GM12801 (cell line): Measurements from ENCODE around the gene KIF19.

Experiments
- TF ChIP-seq, protein P1 (sequence below): IDR thresholded peaks from one replicate; pipeline ENCODE4 v1.5.1; 2011; ENCODE audit warnings: control low read depth; ENCODE audit not compliant: insufficient read length; ENCODE audit errors: extremely low read depth

The KIF19 gene

DNA sequence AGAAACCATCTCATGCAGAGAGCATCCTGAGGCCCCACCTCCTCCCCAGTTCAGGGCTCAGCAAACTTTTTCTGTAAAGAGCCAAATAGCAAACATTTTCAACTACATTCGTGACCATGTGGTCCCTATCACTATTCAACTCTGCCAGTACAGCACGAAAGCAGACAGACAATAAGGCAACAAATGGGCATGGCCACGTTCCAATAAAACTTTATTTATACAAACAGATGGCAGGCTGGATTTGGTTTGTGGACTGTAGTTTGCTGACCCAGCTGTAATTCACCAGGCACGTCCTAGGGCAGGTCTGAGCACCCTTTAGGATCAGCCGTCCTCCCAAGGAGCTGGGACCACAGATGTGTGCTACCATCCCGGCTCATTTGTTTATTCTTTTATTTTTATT lies 78.8 kb downstream of the KIF19 start:
- TF ChIP-seq, protein P1, sequence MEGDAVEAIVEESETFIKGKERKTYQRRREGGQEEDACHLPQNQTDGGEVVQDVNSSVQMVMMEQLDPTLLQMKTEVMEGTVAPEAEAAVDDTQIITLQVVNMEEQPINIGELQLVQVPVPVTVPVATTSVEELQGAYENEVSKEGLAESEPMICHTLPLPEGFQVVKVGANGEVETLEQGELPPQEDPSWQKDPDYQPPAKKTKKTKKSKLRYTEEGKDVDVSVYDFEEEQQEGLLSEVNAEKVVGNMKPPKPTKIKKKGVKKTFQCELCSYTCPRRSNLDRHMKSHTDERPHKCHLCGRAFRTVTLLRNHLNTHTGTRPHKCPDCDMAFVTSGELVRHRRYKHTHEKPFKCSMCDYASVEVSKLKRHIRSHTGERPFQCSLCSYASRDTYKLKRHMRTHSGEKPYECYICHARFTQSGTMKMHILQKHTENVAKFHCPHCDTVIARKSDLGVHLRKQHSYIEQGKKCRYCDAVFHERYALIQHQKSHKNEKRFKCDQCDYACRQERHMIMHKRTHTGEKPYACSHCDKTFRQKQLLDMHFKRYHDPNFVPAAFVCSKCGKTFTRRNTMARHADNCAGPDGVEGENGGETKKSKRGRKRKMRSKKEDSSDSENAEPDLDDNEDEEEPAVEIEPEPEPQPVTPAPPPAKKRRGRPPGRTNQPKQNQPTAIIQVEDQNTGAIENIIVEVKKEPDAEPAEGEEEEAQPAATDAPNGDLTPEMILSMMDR = no peak
